Heart left ventricle (tissue), 16 donors: ENCODE results near the gene RGMB. TPM values are rescaled to one million over a fixed set of nuclear protein-coding genes. Genes with fewer than 3 reads are reported as not detected.
"Not testable (repeated sequence)": the region's sequence is repeated elsewhere in the genome, so short reads cannot be mapped to it uniquely, and the experiment has no call there.

Source experiments
- ATAC-seq, 4 donors: fragments of 200-7000 bp; cut with Tn5 transposase; one replicate each; pipeline ENCODE4 v1.9.1; 2020 to 2022; ENCODE audit warnings: moderate library complexity in 4 of 4, mild to moderate bottlenecking in 3 of 4, moderate number of reproducible peaks in 1 of 4
- DNase-seq, 5 donors: peaks; one replicate each; pipeline ENCODE4 v3.0.0-alpha.2; 2020
- H3K27ac ChIP-seq, 12 donors: fragments of 200-600 bp; sonication (generic) in 4 of 12; one replicate each; pipeline versions ENCODE4 v1.5.0 to v1.8.0; 2016 to 2022; ENCODE audit warnings: mild to moderate bottlenecking in 2 of 12
- H3K27me3 ChIP-seq, 9 donors: fragments of 200-600 bp; sonication (generic) in 2 of 9; one replicate each; pipeline versions ENCODE4 v1.5.1 to v1.8.0; 2016 to 2022; ENCODE audit warnings: mild to moderate bottlenecking in 3 of 9
- H3K36me3 ChIP-seq, 9 donors: fragments of 200-600 bp; sonication (generic) in 2 of 9; one replicate each; pipeline versions ENCODE4 v1.5.0 to v1.8.0; 2018 to 2022; ENCODE audit warnings: mild to moderate bottlenecking in 2 of 9
- H3K4me1 ChIP-seq, 12 donors: fragments of 200-600 bp; sonication (generic) in 4 of 12; one replicate each; pipeline versions ENCODE4 v1.5.0 to v1.8.0; 2016 to 2022; ENCODE audit warnings: mild to moderate bottlenecking in 3 of 12
- H3K4me3 ChIP-seq, 12 donors: fragments of 200-600 bp; sonication (generic) in 4 of 12; one replicate each; pipeline versions ENCODE4 v1.5.0 to v1.8.0; 2017 to 2022; ENCODE audit warnings: mild to moderate bottlenecking in 9 of 12, moderate library complexity in 4 of 12
- H3K9me3 ChIP-seq, 12 donors: fragments of 200-600 bp; sonication (generic) in 4 of 12; one replicate each; pipeline versions ENCODE4 v1.5.0 to v1.8.0; 2016 to 2022; ENCODE audit warnings: mild to moderate bottlenecking in 1 of 12
- POLR2A ChIP-seq, 2 donors: fragments of 450-650 bp; IDR thresholded peaks; one replicate each; pipeline ENCODE4 v1.6.1; 2017; ENCODE audit warnings: antibody characterized with exemption in 2 of 2, mild to moderate bottlenecking in 2 of 2, moderate library complexity in 2 of 2
- WGBS, 4 donors: extraction: QIAGEN DNeasy Blood & Tissue Kit in 2 of 4; methylation state at CpG; one replicate each; pipeline versions ENCODE4 v1.1.5 to v1.1.7; 2013 to 2018; 5-methylcytosine and 5-hydroxymethylcytosine counted together
- intact Hi-C, 10 donors: fragments of 100-400 bp; cut with DNase I; formaldehyde crosslinking; loops; one replicate each; pipeline versions ENCODE4 v1.11.1 to v1.14.2; 2022
- polyA plus RNA-seq, 2 donors: library from polyadenylated mRNA; stranded (reverse); fragments of 200-250 nt; gene quantifications; one replicate each; pipeline ENCODE4 v1.2.3, GENCODE V29; 2013
- total RNA-seq, 9 donors: library from RNA; depleted of rRNA in 2 of 9; stranded (reverse); fragments of >200 nt in 2 of 9; fragmentation: NEBNext Ultra II Directional in 3 of 9; extraction: Animal tissue kit (Norgen Biotek cat#: 25700) in 3 of 9; gene quantifications; one replicate each; pipeline versions ENCODE4 v1.1.0 to v1.2.4, GENCODE V29; 2016 to 2023
- TF ChIP-seq, protein P1 (sequence below), 12 donors: fragments of 200-600 bp; sonication (generic) in 4 of 12; IDR thresholded peaks; one replicate each; pipeline versions ENCODE4 v1.5.0 to v1.8.0; 2018 to 2022; ENCODE audit warnings: antibody characterized with exemption in 12 of 12, mild to moderate bottlenecking in 5 of 12
- donor health status: ischemic (EF 13 %, LVEDD 7.1; RV severe dilation, severe dysfunction).
- donor health status: healthy with polysubstance abuse.
- donor health status: DM: no; HTN: yes; CAD: no.
- donor health status: DM: no; HTN: no; CAD: no.
- donor health status: ischemic (EF 25% LVEDD 6.9; RV normal size, moderate dysfunction).
- donor health status: ischemic (EF 25% LVEDD 5.7; RV mildly dilated, moderate dysfunction).
- donor health status: healthy.
- donor health status: DM: yes; HTN: yes; CAD: no.
- donor health status: ischemic (EF 35%, LVEDD 5.7; RV mildly dilated, moderate dysfunction).
- donor health status: nonischemic (EF 11% LVEDD 7.7; RV severe dilation, severe dysfunction).
- donor health status: DM: yes; HTN: yes; CAD: no.
- donor health status: PGD.
- donor health status: ischemic (EF 29% LVEDD 5.4; RV normal size, mild dysfunction).
- donor health status: nonischemic (EF 23%, LVEDD 6.1; RV moderate dilation, normal function).

RGMB gene
- total and polyA plus RNA-seq, 11 donors: 2.0 to 42.2 (median 16.1) TPM

DNA sequence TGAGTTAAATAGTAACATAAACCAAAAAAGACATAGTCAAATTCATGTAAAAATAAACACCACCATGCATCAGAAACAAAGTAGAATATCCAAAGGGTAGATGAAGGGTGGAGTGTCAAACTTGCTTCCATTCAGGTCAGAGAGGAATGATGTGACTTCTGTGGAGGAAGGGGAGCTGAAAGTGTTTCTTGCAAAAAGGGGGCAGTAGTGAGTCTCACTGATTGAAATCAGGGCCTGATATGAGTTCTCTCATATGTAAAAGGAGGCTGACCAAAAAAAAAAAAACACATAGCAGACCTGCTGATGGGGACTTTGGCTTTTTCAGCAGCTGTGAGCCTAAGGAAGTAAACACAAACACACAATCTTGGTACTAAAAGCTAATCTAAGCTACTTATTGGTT lies 38.8 kb upstream of the RGMB start:
- ATAC-seq: no peak
- Histone ChIP-seq H3K9me3 (peaks cover 0 to 15% (median 0%) of the 10 kb centered on the region in 12 donors), H3K4me1 (no peaks in the 10 kb centered on the region), H3K27ac (no peak overlapping the region), H3K4me3 (no peak overlapping the region), H3K36me3 (no peaks in the 10 kb centered on the region), H3K27me3 (peaks cover 0 to 5% (median 0%) of the 10 kb centered on the region in 9 donors)
- DNase-seq: no peak
- no peak for TF ChIP-seq POLR2A (IDR thresholded peaks at IDR 0.05)
- TF ChIP-seq, protein P1, sequence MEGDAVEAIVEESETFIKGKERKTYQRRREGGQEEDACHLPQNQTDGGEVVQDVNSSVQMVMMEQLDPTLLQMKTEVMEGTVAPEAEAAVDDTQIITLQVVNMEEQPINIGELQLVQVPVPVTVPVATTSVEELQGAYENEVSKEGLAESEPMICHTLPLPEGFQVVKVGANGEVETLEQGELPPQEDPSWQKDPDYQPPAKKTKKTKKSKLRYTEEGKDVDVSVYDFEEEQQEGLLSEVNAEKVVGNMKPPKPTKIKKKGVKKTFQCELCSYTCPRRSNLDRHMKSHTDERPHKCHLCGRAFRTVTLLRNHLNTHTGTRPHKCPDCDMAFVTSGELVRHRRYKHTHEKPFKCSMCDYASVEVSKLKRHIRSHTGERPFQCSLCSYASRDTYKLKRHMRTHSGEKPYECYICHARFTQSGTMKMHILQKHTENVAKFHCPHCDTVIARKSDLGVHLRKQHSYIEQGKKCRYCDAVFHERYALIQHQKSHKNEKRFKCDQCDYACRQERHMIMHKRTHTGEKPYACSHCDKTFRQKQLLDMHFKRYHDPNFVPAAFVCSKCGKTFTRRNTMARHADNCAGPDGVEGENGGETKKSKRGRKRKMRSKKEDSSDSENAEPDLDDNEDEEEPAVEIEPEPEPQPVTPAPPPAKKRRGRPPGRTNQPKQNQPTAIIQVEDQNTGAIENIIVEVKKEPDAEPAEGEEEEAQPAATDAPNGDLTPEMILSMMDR (IDR thresholded peaks at IDR 0.05): no peak
- intact Hi-C loops: no loop called here

DNA sequence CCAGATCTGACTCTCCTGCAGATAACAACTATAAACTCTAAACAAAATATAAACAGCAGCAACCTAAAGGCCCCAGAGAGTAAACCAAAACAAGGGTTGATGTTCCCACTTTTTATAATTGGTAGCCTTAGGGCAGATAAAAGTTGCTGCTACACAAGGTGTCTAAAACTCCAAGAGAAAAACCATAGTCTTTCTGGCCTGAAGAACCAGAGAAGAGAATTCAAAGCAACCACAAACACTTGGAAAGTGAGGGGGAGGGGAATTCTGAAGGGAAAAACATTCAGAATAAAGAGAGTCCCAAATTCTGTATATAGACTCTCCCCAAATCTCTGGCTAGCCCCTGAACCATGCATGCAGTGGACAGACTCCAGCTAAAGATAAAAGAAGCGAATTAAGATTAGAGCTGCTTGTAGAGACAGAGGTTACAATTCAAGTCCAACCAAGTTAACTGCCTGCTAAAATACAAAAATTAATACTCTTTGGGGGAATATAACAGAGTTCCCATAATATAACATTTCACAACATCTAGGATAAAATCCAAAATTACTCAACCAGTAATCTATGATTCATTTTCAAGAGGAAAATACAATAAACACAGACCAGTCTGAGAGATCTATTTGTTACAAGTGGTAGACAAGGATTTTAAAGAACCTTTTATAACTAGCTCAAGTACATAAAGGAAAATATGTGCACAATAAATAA lies 37.5 kb upstream of the RGMB start:
- Histone ChIP-seq H3K27ac (no peak overlapping the region), H3K36me3 (no peaks in the 10 kb centered on the region), H3K4me1 (no peaks in the 10 kb centered on the region), H3K27me3 (peaks cover 0 to 5% (median 0%) of the 10 kb centered on the region in 9 donors), H3K4me3 (no peak overlapping the region), H3K9me3 (peaks cover 0 to 15% (median 0%) of the 10 kb centered on the region in 12 donors)
- peak in 1 of 4 donors; percentile 41 for ATAC-seq
- WGBS, 4 donors: 54 to 68% (median 57%) methylated on average over 1 of the region's 1 CpG
- TF ChIP-seq, protein P1 (IDR thresholded peaks at IDR 0.05): no peak
- TF ChIP-seq POLR2A (IDR thresholded peaks at IDR 0.05): no peak
- intact Hi-C loops: no loop called here
- no peak for DNase-seq

DNA sequence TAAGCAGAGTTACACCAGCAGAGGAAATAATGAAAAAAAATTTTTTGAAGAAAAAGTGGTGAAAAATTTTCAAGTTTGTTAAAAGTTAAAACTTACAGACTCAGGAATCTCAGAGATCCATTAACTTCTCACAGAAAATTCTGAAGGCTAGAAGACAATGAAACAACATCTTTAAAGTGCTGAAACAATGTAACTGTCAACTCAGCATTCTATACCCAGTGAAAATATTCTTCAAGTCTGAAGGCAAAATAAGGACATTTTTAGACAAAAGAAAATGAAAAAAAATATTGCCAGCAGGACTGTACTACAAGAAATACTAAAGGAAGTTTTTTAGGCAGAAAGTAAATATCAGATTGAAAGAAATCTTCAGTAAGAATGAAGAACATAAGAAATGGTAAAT lies 36.7 kb upstream of the RGMB start:
- Histone ChIP-seq H3K9me3 (peaks cover 0 to 15% (median 0%) of the 10 kb centered on the region in 12 donors), H3K27ac (no peak overlapping the region), H3K27me3 (peaks cover 0 to 5% (median 0%) of the 10 kb centered on the region in 9 donors), H3K4me3 (no peak overlapping the region), H3K36me3 (no peaks in the 10 kb centered on the region), H3K4me1 (no peaks in the 10 kb centered on the region)
- intact Hi-C loops: no loop called here
- TF ChIP-seq, protein P1 (IDR thresholded peaks at IDR 0.05): no peak
- no peak for TF ChIP-seq POLR2A (IDR thresholded peaks at IDR 0.05)
- no peak for DNase-seq
- no peak for ATAC-seq

DNA sequence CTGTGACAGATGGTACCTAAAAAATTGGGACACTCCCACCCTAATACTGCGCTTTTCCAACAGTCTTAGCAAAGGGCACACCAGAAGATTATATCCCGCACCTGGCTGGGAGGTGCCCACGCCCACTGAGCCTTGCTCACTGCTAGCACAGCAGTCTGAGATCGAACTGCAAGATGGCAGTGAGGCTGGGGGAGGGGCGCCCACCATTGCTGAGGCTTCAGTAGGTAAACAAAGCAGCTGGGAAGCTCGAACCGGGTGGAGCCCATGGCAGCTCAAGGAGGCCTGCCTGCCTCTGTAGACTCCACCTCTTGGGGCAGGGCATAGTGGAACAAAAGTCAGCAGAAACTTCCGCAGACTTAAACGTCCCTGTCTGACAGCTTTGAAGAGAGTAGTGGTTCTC lies 36.0 kb upstream of the RGMB start:
- Histone ChIP-seq H3K9me3 (peaks cover 0 to 15% (median 0%) of the 10 kb centered on the region in 12 donors), H3K27me3 (peaks cover 0 to 11% (median 0%) of the 10 kb centered on the region in 9 donors)
- DNase-seq, ATAC-seq, H3K4me3 ChIP-seq, H3K4me1 ChIP-seq, H3K36me3 ChIP-seq, intact Hi-C loops, H3K27ac ChIP-seq: not testable (repeated sequence)
- WGBS, 4 donors: 78 to 92% (median 81%) methylated on average over 9 of the region's 9 CpGs

DNA sequence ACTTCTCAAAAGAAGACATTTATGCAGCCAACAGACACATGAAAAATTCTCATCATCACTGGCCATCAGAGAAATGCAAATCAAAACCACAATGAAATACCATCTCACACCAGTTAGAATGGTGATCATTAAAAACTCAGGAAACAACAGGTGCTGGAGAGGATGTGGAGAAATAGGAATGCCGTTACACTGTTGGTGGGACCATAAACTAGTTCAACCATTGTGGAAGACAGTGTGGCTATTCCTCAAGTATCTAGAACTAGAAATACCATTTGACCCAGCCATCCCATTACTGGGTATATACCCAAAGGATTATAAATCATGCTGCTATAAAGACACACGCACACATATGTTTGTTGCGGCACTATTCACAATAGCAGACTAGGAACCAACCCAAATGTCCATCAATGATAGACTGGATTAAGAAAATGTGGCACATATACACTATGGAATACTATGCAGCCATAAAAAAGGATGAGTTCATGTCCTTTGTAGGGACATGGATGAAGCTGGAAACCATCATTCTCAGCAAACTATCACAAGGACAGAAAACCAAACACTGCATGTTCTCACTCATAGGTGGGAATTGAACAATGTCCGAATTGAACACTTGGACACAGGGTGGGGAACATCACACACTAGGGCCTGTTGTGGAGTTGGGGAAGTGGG lies 34.8 kb upstream of the RGMB start:
- not testable (repeated sequence) for DNase-seq
- WGBS, 4 donors: 93 to 96% (median 94%) methylated on average over 4 of the region's 4 CpGs
- H3K9me3 ChIP-seq: peaks cover 0 to 15% (median 0%) of the 10 kb centered on the region in 12 donors

More for the DNA sequence above, 34.8 kb upstream of the RGMB start:
- ATAC-seq, H3K27ac ChIP-seq, H3K27me3 ChIP-seq, H3K4me1 ChIP-seq, H3K4me3 ChIP-seq, H3K36me3 ChIP-seq, intact Hi-C loops: not testable (repeated sequence)
